ENCODE results near the gene BRSK2. TPM values are rescaled to one million over a fixed set of nuclear protein-coding genes. Genes with fewer than 3 reads are reported as not detected.

BRSK2 gene
- total RNA-seq, 1 donor from 2014 or later: 0.06 TPM

- no peak overlapping the region for H3K4me3 ChIP-seq (ENCODE audit: low read depth, low read length)
- DNase-seq (ENCODE audit: low read depth): no peak
- TF ChIP-seq CTCF (conservative IDR thresholded peaks at IDR 0.05; ENCODE audit: low read depth, low read length): no peak
Measured at GRCh38 chr11:1450949-1451710, 61.4 kb downstream of the BRSK2 start.

- H3K4me3 ChIP-seq (ENCODE audit: low read depth, low read length): no peak overlapping the region
- no peak for DNase-seq (ENCODE audit: low read depth)
- no peak for TF ChIP-seq CTCF (conservative IDR thresholded peaks at IDR 0.05; ENCODE audit: low read depth, low read length)
Measured at GRCh38 chr11:1451781-1452470, 62.2 kb downstream of the BRSK2 start.

GRCh38 chr11:1452744-1453143, 63.0 kb downstream of the BRSK2 start:
- TF ChIP-seq CTCF (conservative IDR thresholded peaks at IDR 0.05; ENCODE audit: low read depth, low read length): no peak
- no peak for DNase-seq (ENCODE audit: low read depth)
- H3K4me3 ChIP-seq (ENCODE audit: low read depth, low read length): no peak overlapping the region

- DNase-seq (ENCODE audit: low read depth): no peak
Measured at GRCh38 chr11:1453611-1454034, 63.9 kb downstream of the BRSK2 start.

GRCh38 chr11:1454576-1454975, 64.8 kb downstream of the BRSK2 start:
- TF ChIP-seq CTCF (conservative IDR thresholded peaks at IDR 0.05; ENCODE audit: low read depth, low read length): no peak
- no peak overlapping the region for H3K4me3 ChIP-seq (ENCODE audit: low read depth, low read length)
- no peak for DNase-seq (ENCODE audit: low read depth)

More at GRCh38 chr11:1453611-1454034, 63.9 kb downstream of the BRSK2 start:
- TF ChIP-seq CTCF (conservative IDR thresholded peaks at IDR 0.05; ENCODE audit: low read depth, low read length): peak; percentile 47
- H3K4me3 ChIP-seq (ENCODE audit: low read depth, low read length): no peak overlapping the region

- H3K4me3 ChIP-seq (ENCODE audit: low read depth, low read length): no peak overlapping the region
Measured at GRCh38 chr11:1455032-1455762, 65.5 kb downstream of the BRSK2 start.

More at GRCh38 chr11:1455032-1455762, 65.5 kb downstream of the BRSK2 start:
- TF ChIP-seq CTCF (conservative IDR thresholded peaks at IDR 0.05; ENCODE audit: low read depth, low read length): no peak
- DNase-seq (ENCODE audit: low read depth): no peak
